Activated CD4-positive, alpha-beta T cell treated with anti-CD3 and anti-CD28 coated beads, Interleukin-2, amount 50 U/mL, for 16 hours (primary cell): ENCODE measurements around the gene FBXL22.
"Not testable (repeated sequence)": the region's sequence is repeated elsewhere in the genome, so short reads cannot be mapped to it uniquely, and the experiment has no call there.

Experiments used
- DNase-seq: peaks from one replicate; pipeline ENCODE4 v3.0.0-alpha.2; 2020

FBXL22 gene

GRCh38 chr15:63595065-63595464 lies 2.1 kb upstream of the FBXL22 start:
- no peak for DNase-seq

- no peak for DNase-seq
Measured at GRCh38 chr15:63595688-63596087, 1.5 kb upstream of the FBXL22 start.

- no peak for DNase-seq
Measured at GRCh38 chr15:63596676-63597037, 530 bp upstream of the FBXL22 start.

GRCh38 chr15:63597821-63598220 lies 634 bp downstream of the FBXL22 start:
- no peak for DNase-seq

- no peak for DNase-seq
Measured at GRCh38 chr15:63598473-63599400, 1.6 kb downstream of the FBXL22 start.

- no peak for DNase-seq
Measured at GRCh38 chr15:63599401-63600000, 2.3 kb downstream of the FBXL22 start.

GRCh38 chr15:63600001-63600615 lies 2.9 kb downstream of the FBXL22 start:
- DNase-seq: no peak

GRCh38 chr15:63600616-63601025 lies 3.4 kb downstream of the FBXL22 start:
- DNase-seq: peak; percentile 93

- peak; percentile 47 for DNase-seq
Measured at GRCh38 chr15:63601026-63601703, 4.0 kb downstream of the FBXL22 start.

- no peak for DNase-seq
Measured at GRCh38 chr15:63601704-63602185, 4.6 kb downstream of the FBXL22 start.

GRCh38 chr15:63602595-63602994 lies 5.4 kb downstream of the FBXL22 start:
- no peak for DNase-seq

- DNase-seq: no peak
Measured at GRCh38 chr15:63603516-63603915, 6.3 kb downstream of the FBXL22 start.

GRCh38 chr15:63604281-63604680 lies 7.1 kb downstream of the FBXL22 start:
- DNase-seq: no peak

GRCh38 chr15:63605036-63605435 lies 7.8 kb downstream of the FBXL22 start:
- no peak for DNase-seq

- peak; percentile 85 for DNase-seq
Measured at GRCh38 chr15:63605816-63606215, 8.6 kb downstream of the FBXL22 start.

- no peak for DNase-seq
Measured at GRCh38 chr15:63606308-63606707, 9.1 kb downstream of the FBXL22 start.

GRCh38 chr15:63608989-63609388 lies 11.8 kb downstream of the FBXL22 start:
- no peak for DNase-seq

GRCh38 chr15:63609448-63609847 lies 12.3 kb downstream of the FBXL22 start:
- no peak for DNase-seq

- DNase-seq: peak; percentile 91
Measured at GRCh38 chr15:63610209-63610841, 13.1 kb downstream of the FBXL22 start.

- no peak for DNase-seq
Measured at GRCh38 chr15:63611177-63611576, 14.0 kb downstream of the FBXL22 start.

- no peak for DNase-seq
Measured at GRCh38 chr15:63612300-63612699, 15.1 kb downstream of the FBXL22 start.

- no peak for DNase-seq
Measured at GRCh38 chr15:63615935-63616334, 18.7 kb downstream of the FBXL22 start.

- not testable (repeated sequence) for DNase-seq
Measured at GRCh38 chr15:63617147-63617546, 20.0 kb downstream of the FBXL22 start.
